ENCODE measurements around the gene C20orf141. TPM values are rescaled to one million over a fixed set of nuclear protein-coding genes. Genes with fewer than 3 reads are reported as not detected.

The C20orf141 gene
- total RNA-seq, 3 donors from 2014 or later, result not detected

DNA sequence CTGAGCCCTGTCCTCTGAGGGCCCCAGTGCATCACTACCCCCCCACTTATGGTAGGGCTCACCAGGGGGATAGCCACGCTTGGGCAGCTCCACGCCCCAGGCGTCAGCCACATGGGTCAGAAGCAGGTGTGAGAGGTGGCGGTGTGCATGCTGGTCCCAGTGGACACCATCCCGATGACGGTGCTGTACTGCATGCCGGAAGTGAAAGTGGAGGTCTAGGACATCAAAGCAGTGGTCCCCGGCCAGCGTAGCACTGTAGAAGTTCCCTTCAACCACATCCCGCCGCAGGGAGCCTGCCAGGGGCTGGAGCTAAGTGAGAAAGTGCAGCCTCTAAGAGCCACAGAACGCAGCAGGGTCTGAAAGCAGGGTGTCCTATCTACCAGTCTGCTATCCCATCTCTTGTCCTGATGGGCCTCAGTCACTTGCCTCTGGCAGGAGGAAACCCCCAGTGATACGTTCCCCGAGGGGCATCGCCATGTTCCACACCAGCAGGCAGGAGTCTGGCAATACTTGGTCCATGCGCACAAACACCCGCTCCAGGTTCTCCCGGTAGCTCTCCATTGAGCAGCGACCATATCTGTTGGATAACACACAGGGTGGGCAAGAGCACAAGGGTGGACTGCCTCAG, 23.5 kb downstream of the C20orf141 start:
- TF ChIP-seq, protein P1, sequence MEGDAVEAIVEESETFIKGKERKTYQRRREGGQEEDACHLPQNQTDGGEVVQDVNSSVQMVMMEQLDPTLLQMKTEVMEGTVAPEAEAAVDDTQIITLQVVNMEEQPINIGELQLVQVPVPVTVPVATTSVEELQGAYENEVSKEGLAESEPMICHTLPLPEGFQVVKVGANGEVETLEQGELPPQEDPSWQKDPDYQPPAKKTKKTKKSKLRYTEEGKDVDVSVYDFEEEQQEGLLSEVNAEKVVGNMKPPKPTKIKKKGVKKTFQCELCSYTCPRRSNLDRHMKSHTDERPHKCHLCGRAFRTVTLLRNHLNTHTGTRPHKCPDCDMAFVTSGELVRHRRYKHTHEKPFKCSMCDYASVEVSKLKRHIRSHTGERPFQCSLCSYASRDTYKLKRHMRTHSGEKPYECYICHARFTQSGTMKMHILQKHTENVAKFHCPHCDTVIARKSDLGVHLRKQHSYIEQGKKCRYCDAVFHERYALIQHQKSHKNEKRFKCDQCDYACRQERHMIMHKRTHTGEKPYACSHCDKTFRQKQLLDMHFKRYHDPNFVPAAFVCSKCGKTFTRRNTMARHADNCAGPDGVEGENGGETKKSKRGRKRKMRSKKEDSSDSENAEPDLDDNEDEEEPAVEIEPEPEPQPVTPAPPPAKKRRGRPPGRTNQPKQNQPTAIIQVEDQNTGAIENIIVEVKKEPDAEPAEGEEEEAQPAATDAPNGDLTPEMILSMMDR (IDR thresholded peaks at IDR 0.05), result no peak
- Histone ChIP-seq H3K36me3 (ENCODE audit: low read depth) (no peaks in the 10 kb centered on the region), H3K4me3 (no peak overlapping the region), H3K9me3 (no peaks in the 10 kb centered on the region), H3K4me1 (ENCODE audit: low read depth) (peaks cover 7% of the 10 kb centered on the region)
- ATAC-seq (no peak), DNase-seq (no peak)
- intact Hi-C loops (cut with DNase I, micrococcal nuclease), result no loop called here

DNA sequence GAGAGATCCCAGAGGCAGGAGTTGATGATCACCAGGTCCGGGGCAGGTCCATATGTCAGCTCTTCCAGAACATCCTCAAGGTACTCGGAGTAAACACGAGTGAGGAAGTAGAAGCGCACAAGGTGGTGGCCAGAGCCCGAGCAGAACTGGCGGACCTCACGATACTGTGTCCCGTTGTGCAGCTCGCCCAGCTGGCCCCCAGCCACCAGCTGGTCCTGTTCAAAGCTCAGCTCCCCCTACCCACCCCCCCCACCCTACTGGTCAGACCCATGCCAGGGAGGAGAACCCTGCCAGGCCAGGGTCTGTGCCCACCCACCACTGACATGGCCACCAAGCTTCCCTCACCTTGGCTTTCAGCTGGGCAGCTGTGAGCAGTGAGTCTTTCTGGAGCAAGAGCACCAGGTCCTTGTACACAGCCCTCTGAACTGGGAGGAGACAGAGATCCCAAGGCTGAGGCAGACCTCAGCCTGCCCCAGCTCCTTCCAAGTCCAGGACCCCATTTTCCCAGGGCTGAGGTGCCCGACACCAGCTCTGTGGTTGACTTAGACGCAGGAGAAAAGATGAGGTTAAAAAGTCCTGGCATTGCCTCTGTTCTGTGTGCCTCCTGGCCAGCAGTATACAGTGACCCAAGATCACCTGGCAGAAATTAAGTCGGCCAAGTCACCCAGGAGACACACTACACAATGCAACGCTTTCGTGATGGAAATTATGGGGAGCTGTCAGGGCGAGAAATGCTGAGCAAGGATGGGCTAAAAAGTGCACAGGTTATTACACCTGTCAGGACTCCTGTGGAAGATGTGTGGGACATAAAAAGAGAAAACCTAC, 24.3 kb downstream of the C20orf141 start:
- no peaks in the 10 kb centered on the region for H3K9me3 ChIP-seq
- ATAC-seq, result no peak
- no peak overlapping the region for H3K4me3 ChIP-seq

DNA sequence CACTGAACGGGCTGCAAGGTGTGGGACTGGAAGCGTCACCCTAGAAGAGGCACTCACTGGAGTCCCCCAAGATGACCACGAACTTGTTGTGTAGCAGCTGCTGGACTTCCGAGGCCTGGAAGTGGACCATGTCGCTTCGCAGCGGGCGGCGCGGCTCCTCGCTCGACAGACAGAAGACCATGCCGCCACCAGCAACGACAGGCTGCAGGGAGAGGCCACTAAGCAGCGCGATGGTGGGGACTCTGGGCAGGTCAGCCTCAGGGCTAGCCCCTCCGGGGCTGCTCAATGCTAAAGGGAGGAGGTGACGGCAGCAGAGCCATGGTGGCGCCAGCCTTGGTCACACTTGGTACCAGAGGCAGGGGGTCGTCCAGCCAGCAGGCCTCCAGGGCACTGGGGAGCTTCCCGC, 24.9 kb downstream of the C20orf141 start:
- H3K9me3 ChIP-seq, result no peaks in the 10 kb centered on the region
- H3K4me1 ChIP-seq (ENCODE audit: low read depth), result peaks cover 7% of the 10 kb centered on the region
- DNase-seq (peak in 2 of 3 donors; percentile 14 to 71), ATAC-seq (no peak)
- H3K4me3 ChIP-seq, result peak overlapping the region; percentile 64
- intact Hi-C loops (cut with DNase I, micrococcal nuclease), result no loop called here
- no peaks in the 10 kb centered on the region for H3K36me3 ChIP-seq (ENCODE audit: low read depth)
- TF ChIP-seq, protein P1 (IDR thresholded peaks at IDR 0.05), result no peak

More for the DNA sequence above, 24.3 kb downstream of the C20orf141 start:
- Histone ChIP-seq H3K36me3 (ENCODE audit: low read depth) (no peaks in the 10 kb centered on the region), H3K4me1 (ENCODE audit: low read depth) (peaks cover 7% of the 10 kb centered on the region)
- no peak for DNase-seq
- TF ChIP-seq, protein P1 (IDR thresholded peaks at IDR 0.05), result no peak
- intact Hi-C loops (cut with DNase I, micrococcal nuclease), result no loop called here

DNA sequence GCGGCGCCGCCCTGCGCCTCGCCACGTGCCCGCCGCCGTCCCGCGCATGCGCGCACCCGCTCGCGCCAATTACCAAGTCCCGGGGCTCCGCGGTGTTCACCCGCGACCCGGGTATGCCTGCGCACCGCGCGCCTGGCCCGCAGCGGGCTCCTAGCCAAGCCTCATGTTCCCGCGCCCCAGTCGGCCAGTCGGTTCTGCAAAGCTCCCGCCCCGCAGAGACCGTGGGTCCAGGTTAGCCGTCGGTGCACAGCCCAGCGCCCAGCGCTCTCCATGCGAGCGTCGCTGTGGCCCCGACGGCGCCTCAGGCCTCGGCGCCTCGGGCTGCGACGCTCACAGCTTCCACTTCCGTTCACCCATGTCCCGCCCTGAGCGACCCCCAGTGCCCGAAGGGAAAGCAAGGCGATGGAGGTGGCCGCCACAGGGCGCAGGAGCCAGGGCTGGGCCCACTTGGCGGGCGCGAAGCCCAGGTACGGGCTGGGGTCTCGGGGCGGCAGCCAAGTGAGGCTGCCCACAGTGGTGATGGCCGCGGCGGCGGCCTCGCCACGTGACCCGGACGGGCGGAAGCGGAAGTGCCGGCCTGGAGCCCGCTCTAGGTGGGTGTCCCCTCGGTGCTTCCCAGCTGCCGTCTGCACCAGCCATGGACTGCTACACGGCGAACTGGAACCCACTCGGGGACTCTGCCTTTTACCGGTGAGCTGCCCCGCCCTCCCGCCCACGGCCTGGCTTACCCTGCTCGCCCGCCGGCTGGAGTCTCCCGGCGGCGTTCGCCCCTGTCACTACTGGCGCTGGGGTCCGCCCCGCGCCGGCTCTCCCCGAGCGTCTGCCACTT, 25.6 kb downstream of the C20orf141 start, which contains the start of the genes PCED1A and VPS16:
Gene PCED1A, minus strand, starts transcription at position 518 of the 829 bp plus-strand sequence. CDS start 743 bp downstream, outside the sequence.
Gene VPS16, plus strand, starts transcription at position 608 of the 829 bp plus-strand sequence. Its CDS starts 30 bp downstream, at position 638.
- Histone ChIP-seq H3K4me3 (peak within 1 kb of the TSS; percentile 64), H3K9me3 (no peaks in the 10 kb centered on the region), H3K4me1 (ENCODE audit: low read depth) (peaks cover 7% of the 10 kb centered on the region), H3K36me3 (ENCODE audit: low read depth) (no peaks in the 10 kb centered on the region)
- ATAC-seq (peak; percentile 98), DNase-seq (peak; percentile 87 to 92 (median 92))
- TF ChIP-seq, protein P1 (IDR thresholded peaks at IDR 0.05), result no peak
- intact Hi-C loops (cut with DNase I, micrococcal nuclease), result no loop called here

DNA sequence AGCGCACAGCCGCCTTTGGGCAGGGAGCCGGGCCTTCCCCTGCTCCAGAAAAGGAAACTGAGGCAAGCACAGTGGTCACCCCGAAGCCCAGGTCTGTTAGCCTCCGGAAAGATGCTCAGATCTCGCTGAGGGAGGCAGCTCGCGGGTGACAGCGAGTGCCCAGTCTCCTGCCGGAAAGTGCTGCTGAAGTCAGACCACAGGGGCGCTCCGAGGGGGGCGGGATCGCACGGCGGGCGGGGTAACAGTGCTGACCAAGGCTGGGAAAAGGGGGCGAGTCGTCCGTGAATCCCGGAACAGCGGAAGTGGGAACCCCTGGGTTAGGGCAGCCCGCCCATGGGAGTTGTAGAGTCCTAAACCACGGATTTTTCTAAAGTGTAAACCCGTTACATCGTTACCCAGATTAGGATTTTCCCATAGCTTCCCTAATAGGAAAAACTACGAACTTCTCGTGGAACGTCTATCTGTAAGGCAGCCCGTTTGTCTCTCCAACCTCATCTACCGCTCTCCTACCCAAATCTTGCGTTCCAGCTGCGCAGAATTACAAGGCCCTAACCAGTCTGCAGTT, 26.3 kb downstream of the C20orf141 start:
- no peaks in the 10 kb centered on the region for H3K9me3 ChIP-seq
- H3K4me3 ChIP-seq, result peak overlapping the region; percentile 64
- intact Hi-C loops (cut with DNase I, micrococcal nuclease), result no loop called here
- peaks cover 7% of the 10 kb centered on the region for H3K4me1 ChIP-seq (ENCODE audit: low read depth)
- TF ChIP-seq, protein P1 (IDR thresholded peaks at IDR 0.05), result no peak
- ATAC-seq, result peak; percentile 60
- DNase-seq, result peak; percentile 58 to 80 (median 69)
- H3K36me3 ChIP-seq (ENCODE audit: low read depth), result no peaks in the 10 kb centered on the region
